HG03469 (cell line): ENCODE data around the gene CCDC190.
A peak's percentile ranks its signal among the peaks of the same experiment; 100 is the strongest.
"Not testable (repeated sequence)": the region's sequence is repeated elsewhere in the genome, so short reads cannot be mapped to it uniquely, and the experiment has no call there.

Experiments used
- ATAC-seq: cut with Tn5 transposase; IDR thresholded peaks from one replicate; pipeline ENCODE4 v1.9.1; 2021; ENCODE audit warnings: mild to moderate bottlenecking, moderate library complexity, moderate number of reproducible peaks; ENCODE audit not compliant: unreplicated experiment

CCDC190 gene

GRCh38 chr1:162838863-162839262, 22.1 kb downstream of the CCDC190 start:
- ATAC-seq: no peak

GRCh38 chr1:162835157-162835899, 25.6 kb downstream of the CCDC190 start:
- ATAC-seq: peak; percentile 91

GRCh38 chr1:162832470-162832869, 28.5 kb downstream of the CCDC190 start:
- no peak for ATAC-seq

DNA sequence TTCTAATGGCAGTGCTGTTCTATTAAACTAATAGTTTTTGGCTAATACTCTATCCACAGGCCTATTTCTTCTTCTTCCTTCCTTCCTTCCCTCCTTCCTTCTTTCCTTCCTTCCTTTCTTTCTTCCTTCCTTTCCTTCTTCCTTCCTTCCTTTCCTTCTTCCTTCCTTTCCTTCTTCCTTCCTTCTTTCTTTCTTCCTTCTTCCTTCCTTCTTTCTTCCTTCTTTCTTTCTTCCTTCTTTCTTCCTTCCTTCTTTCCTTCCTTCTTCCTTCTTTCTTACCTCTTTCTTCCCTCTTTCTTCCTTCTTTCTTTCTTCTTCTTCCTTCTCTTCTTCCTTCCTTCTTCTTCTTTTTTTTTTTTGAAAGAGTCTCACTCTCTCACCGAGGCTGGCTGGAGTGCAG, 31.7 kb downstream of the CCDC190 start:
- no peak for ATAC-seq

DNA sequence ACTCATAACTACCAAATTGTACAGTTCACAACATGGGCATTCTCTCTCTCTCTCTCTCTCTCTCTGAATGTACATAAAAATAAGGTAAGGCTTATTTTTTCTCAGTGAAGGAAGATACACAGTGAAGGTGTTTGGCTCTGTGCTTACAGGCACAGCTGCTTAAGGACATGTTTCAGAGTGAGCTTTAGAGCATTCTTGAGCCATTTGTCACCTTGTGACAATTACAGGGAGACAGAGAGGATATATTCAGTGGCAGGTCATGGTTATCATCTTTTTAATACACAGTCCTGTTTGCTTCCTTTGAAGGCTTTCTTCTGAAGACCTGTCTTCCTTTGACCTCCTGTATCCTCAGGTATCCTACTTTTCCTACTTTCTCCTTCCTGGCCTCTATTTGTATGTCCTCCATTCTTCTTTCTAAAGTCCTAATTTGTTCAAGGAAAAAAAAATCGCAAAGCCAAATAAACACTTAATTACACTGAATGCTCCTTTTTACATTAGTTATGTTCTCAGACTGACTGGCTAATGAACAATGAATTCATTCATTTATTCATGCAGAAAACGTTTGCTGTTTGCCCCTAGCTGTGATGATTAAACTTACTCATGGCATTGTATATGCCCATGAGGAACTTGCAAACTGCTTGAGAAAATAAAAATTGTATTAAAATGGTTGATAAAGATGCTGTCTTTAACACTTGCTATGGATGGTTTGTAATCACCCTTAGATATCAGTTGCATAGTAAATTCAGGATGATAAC, 37.0 kb downstream of the CCDC190 start:
- ATAC-seq: no peak

GRCh38 chr1:162823231-162823630, 37.7 kb downstream of the CCDC190 start:
- ATAC-seq: no peak

GRCh38 chr1:162822391-162823200, 38.4 kb downstream of the CCDC190 start:
- no peak for ATAC-seq

DNA sequence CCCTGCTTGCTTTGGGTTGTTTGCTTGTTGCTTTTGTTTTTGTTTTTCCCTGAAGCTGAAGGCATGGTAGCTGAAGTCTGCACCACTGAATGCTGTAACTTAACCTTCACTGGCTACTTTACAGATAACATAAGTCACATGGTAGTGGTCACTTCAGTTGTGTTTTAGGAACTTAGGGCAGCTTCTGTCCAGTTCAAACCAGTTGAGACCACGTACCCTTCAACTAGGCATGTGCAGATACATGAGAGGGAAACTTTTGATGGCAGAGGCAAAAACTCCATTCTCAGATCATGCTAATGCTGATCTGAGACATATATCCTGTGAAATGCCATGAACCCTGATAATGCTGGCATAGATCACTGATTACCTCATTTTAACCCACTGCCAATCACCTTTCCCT, 42.3 kb downstream of the CCDC190 start:
- not testable (repeated sequence) for ATAC-seq

DNA sequence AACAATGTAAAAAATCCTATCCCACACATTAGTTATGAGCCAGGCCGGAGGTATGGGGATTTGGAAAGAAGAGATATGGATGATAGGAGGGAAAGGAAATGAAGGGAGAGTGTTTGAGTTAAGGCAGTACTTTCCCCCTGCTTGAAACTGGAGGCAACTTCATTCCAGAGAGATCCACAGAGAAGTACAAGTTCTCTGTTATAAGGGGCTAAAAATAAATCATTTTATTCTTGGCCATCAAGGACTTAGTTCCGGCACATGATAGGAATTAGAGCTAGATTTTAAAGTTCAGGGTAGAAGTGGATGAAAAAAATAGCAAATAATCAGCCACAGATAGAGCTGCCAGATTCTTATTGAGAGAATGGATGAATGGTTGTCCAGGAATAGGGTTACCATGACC, 42.8 kb downstream of the CCDC190 start:
- ATAC-seq: not testable (repeated sequence)

- ATAC-seq: not testable (repeated sequence)
Measured at GRCh38 chr1:162812357-162812756, 48.6 kb downstream of the CCDC190 start.

DNA sequence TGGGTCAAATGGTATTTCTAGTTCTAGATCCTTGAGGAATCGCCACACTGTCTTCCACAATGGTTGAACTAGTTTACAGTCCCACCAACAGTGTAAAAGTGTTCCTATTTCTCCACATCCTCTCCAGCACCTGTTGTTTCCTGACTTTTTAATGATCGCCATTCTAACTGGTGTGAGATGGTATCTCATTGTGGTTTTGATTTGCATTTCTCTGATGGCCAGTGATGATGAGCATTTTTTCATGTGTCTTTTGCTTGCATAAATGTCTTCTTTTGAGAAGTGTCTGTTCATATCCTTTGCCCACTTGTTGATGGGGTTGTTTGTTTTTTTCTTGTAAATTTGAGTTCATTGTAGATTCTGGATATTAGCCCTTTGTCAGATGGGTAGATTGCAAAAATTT, 53.5 kb downstream of the CCDC190 start:
- ATAC-seq: not testable (repeated sequence)
